Body of pancreas (tissue), 4 donors: ENCODE measurements around the gene TMEM161B. TPM values are rescaled to one million over a fixed set of nuclear protein-coding genes. Genes with fewer than 3 reads are reported as not detected.
"Not testable (repeated sequence)": the region's sequence is repeated elsewhere in the genome, so short reads cannot be mapped to it uniquely, and the experiment has no call there.

Source experiments
- ATAC-seq: fragments of 150-250 bp; one replicate; pipeline ENCODE4 v1.9.1; 2016
- DNase-seq, 4 donors: peaks; one replicate each; pipeline ENCODE4 v3.0.0-alpha.2; 2019
- H3K27ac ChIP-seq, 4 donors: fragments of 200-600 bp; sonication (generic); 1 replicate in 3 of 4; 2 replicates in 1 of 4; pipeline versions ENCODE4 v1.5.1 to v1.6.1; 2016 to 2019; ENCODE audit warnings: mild to moderate bottlenecking in 1 of 4, mixed read lengths in 1 of 4, moderate library complexity in 1 of 4
- H3K27me3 ChIP-seq, 2 donors: fragments of 200-600 bp; sonication (generic); one replicate each; pipeline ENCODE4 v1.6.0; 2016; ENCODE audit warnings: mild to moderate bottlenecking in 1 of 2
- H3K36me3 ChIP-seq, 2 donors: fragments of 200-600 bp; sonication (generic); replicated peaks in 1 of 2; 2 replicates each; pipeline ENCODE4 v1.5.1; 2016; ENCODE audit warnings: low read depth in 2 of 2; ENCODE audit not compliant: insufficient read depth in 1 of 2
- H3K4me1 ChIP-seq: fragments of 200-600 bp; sonication (generic); one replicate; pipeline ENCODE4 v1.6.0; 2016
- H3K4me3 ChIP-seq, 2 donors: fragments of 200-600 bp; sonication (generic); 1 replicate in 1 of 2; 2 replicates in 1 of 2; pipeline ENCODE4 v1.5.1; 2016 to 2019
- H3K9me3 ChIP-seq, 3 donors: fragments of 200-600 bp; sonication (generic); 1 replicate in 2 of 3; 2 replicates in 1 of 3; pipeline ENCODE4 v1.5.1; 2016
- CTCF ChIP-seq, 7 experiments: fragments of 450-650 bp in 4 of 7; fragments of 200-600 bp in 3 of 7; sonication (generic) in 3 of 7; IDR thresholded peaks; one replicate each; pipeline ENCODE4 v1.5.1; 2016 to 2019; ENCODE audit warnings: antibody characterized with exemption in 7 of 7
- POLR2A ChIP-seq, 3 donors: fragments of 450-650 bp; IDR thresholded peaks; one replicate each; pipeline ENCODE4 v1.6.1; 2016; ENCODE audit warnings: antibody characterized with exemption in 3 of 3, mild to moderate bottlenecking in 2 of 3
- WGBS, 2 donors: methylation state at CpG; one replicate each; pipeline ENCODE4 v1.1.5; 2017; 5-methylcytosine and 5-hydroxymethylcytosine counted together
- intact Hi-C: fragments of 100-400 bp; cut with DNase I; formaldehyde crosslinking; loops from one replicate; pipeline ENCODE4 v1.15.1; 2023
- total RNA-seq, 2 donors: library from RNA; depleted of rRNA; stranded (reverse); fragments of >200 nt; gene quantifications; one replicate each; pipeline ENCODE4 v1.1.0, GENCODE V29; 2016

The TMEM161B gene
- total RNA-seq, 2 donors from 2014 or later = 6.9 to 12.2 TPM

- intact Hi-C loops = no loop called here
- Histone ChIP-seq H3K4me1 (peaks cover 20% of the 10 kb centered on the region), H3K27ac (no peak overlapping the region), H3K4me3 (no peak overlapping the region), H3K9me3 (no peaks in the 10 kb centered on the region), H3K27me3 (no peaks in the 10 kb centered on the region), H3K36me3 (no peaks in the 10 kb centered on the region)
- WGBS, 2 donors = 90 to 93% methylated on average over 3 of the region's 3 CpGs
- TF ChIP-seq POLR2A (IDR thresholded peaks at IDR 0.05) = no peak
- no peak for TF ChIP-seq CTCF (IDR thresholded peaks at IDR 0.05)
- ATAC-seq (no peak), DNase-seq (no peak)
Measured at GRCh38 chr5:88248094-88248493, 20.6 kb downstream of the TMEM161B start.

DNA sequence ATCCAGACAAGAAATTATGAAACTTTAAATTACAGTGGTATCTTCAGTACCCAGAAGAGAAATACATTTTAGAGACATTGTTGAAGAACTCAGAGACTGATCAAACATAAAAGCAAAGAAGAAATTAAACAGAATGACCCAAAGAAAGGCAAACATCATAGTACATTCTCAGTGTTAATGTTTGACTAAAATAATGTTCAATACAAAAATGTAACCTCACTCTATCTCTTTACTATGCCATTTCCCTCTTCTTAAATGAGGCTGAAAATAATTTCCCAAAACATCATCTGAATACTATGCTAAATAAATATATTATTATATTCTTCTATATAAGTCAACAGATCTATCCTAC lies 22.8 kb downstream of the TMEM161B start:
- intact Hi-C loops = no loop called here
- no peak for ATAC-seq
- Histone ChIP-seq H3K27me3 (no peaks in the 10 kb centered on the region), H3K36me3 (no peaks in the 10 kb centered on the region), H3K9me3 (no peaks in the 10 kb centered on the region), H3K27ac (no peak overlapping the region), H3K4me3 (no peak overlapping the region), H3K4me1 (peaks cover 20% of the 10 kb centered on the region)
- no peak for DNase-seq
- TF ChIP-seq CTCF (IDR thresholded peaks at IDR 0.05) (no peak), POLR2A (IDR thresholded peaks at IDR 0.05) (no peak)

GRCh38 chr5:88245241-88245892 lies 23.3 kb downstream of the TMEM161B start:
- no peaks in the 10 kb centered on the region for H3K9me3 ChIP-seq
- H3K4me1 ChIP-seq = peaks cover 20% of the 10 kb centered on the region
- intact Hi-C loops = no loop called here
- TF ChIP-seq CTCF (IDR thresholded peaks at IDR 0.05) (no peak), POLR2A (IDR thresholded peaks at IDR 0.05) (no peak)
- no peaks in the 10 kb centered on the region for H3K27me3 ChIP-seq
- 22% methylated on average over 1 of the region's 1 CpG for WGBS, 2 donors
- H3K36me3 ChIP-seq = no peaks in the 10 kb centered on the region
- DNase-seq (no peak), ATAC-seq (no peak)
- no peak overlapping the region for H3K27ac ChIP-seq
- H3K4me3 ChIP-seq = no peak overlapping the region

DNA sequence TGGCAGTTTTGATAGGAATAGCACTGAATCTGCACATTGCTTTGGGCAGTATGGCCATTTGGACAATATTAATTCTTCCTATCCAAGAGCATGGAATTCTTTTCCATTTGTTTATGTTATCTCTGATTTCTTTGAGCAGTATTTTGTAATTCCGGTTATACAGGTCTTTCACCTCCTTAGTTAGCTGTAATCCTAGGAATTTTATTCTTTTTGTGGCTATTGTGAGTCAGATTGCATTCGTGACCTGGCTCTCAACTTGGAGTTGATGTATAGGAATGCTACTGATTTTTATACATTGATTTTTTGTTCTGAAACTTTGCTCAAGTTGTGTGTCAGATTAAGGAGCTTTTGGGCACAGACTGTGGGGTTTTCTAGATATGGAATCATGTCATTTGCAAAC lies 24.0 kb downstream of the TMEM161B start:
- TF ChIP-seq POLR2A (IDR thresholded peaks at IDR 0.05) (no peak), CTCF (IDR thresholded peaks at IDR 0.05) (no peak)
- no peak for ATAC-seq
- no peaks in the 10 kb centered on the region for H3K27me3 ChIP-seq
- WGBS, 2 donors = 33 to 48% methylated on average over 2 of the region's 2 CpGs
- no peak overlapping the region for H3K4me3 ChIP-seq
- DNase-seq = no peak
- H3K4me1 ChIP-seq = peaks cover 20% of the 10 kb centered on the region
- H3K36me3 ChIP-seq = no peaks in the 10 kb centered on the region
- intact Hi-C loops = no loop called here
- no peaks in the 10 kb centered on the region for H3K9me3 ChIP-seq
- H3K27ac ChIP-seq = no peak overlapping the region

DNA sequence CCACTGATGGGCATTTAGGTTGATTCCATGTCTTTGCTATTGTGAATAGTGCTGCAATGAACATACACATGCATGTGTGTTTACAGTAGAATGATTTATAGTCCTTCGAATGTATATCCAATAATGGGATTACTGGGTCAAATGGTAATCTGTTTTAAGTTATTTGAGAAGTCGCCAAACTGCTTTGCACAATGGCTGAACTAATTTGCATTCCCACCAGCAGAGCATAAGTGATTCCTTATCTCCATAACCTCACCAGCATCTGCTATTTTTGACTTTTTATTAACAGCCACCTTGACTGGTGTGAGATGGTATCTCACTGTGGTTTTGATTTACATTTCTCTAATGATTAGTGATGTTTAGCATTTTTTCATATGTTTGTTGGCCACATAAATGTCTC lies 25.2 kb downstream of the TMEM161B start:
- intact Hi-C loops, H3K27me3 ChIP-seq: not testable (repeated sequence)
- WGBS, 2 donors = 85 to 89% methylated on average over 2 of the region's 2 CpGs

More for the DNA sequence above, 25.2 kb downstream of the TMEM161B start:
- H3K36me3 ChIP-seq, H3K27ac ChIP-seq, ATAC-seq, H3K9me3 ChIP-seq, H3K4me3 ChIP-seq, DNase-seq: not testable (repeated sequence)
- H3K4me1 ChIP-seq = peaks cover 20% of the 10 kb centered on the region
